Measurements from ENCODE around the gene METTL8. TPM values are rescaled to one million over a fixed set of nuclear protein-coding genes. Genes with fewer than 3 reads are reported as not detected.

METTL8 gene
- total RNA-seq, 1 experiment from 2014 or later: 34.4 TPM

- H2AFZ ChIP-seq (ENCODE audit: low read depth, low read length, poor library complexity, severe bottlenecking): no peak overlapping the region
- H3K79me2 ChIP-seq (ENCODE audit: insufficient read depth, low read length): peaks cover 84% of the 10 kb centered on the region
- H3K4me1 ChIP-seq (ENCODE audit: control insufficient read depth in 1 of 2, insufficient read depth in 2 of 2, low read length in 2 of 2): peaks cover 0 to 17% of the 10 kb centered on the region in 2 experiments; a peak in 2 of 4 replicates
- H3K9me2 ChIP-seq (ENCODE audit: insufficient read depth): no peaks in the 10 kb centered on the region
- no peak overlapping the region for H3K27ac ChIP-seq (ENCODE audit: low read depth, low read length)
- H3K4me2 ChIP-seq (ENCODE audit: low read length): no peak overlapping the region
- CTCF ChIA-PET: interaction anchor here (1.9 kb wide), 1 partner anchor 10 kb away, joined by 7 read pairs; no protein-coding TSS in a partner anchor
- no peak overlapping the region for H3K4me3 ChIP-seq (replicated peaks in 1 of 2; ENCODE audit: low read depth in 1 of 2, low read length in 2 of 2)
- H3K36me3 ChIP-seq (ENCODE audit: control insufficient read depth in 1 of 2, insufficient read depth in 2 of 2, low read length in 2 of 2): peaks cover 0 to 8% of the 10 kb centered on the region in 2 experiments; a peak in 1 of 4 replicates
- DNase-seq (ENCODE audit: low read depth, low spot score) (no peak), ATAC-seq (no peak)
- H4K20me1 ChIP-seq (ENCODE audit: insufficient read depth): no peaks in the 10 kb centered on the region
- BruUV-seq (replicated peaks): no TSS peak
- no peaks in the 10 kb centered on the region for H3K27me3 ChIP-seq (ENCODE audit: insufficient read depth, low read length)
- 0 out of 4 replicates have a peak, but pooled peaks cover 0 to 3% of the 10 kb centered on the region in 2 experiments for H3K9me3 ChIP-seq (ENCODE audit: control insufficient read depth in 1 of 2, insufficient read depth in 1 of 2, low read depth in 1 of 2, low read length in 2 of 2)
- POLR2A ChIA-PET: no interaction called here
- H3K9ac ChIP-seq (ENCODE audit: low read length): no peak overlapping the region
- RAD21 ChIA-PET (ENCODE audit: low non-redundant PET in 1 of 2, low total read pairs in 2 of 2, uncharacterized antibody in 2 of 2, unreplicated experiment in 2 of 2): no interaction called here
- intact Hi-C loops (cut with micrococcal nuclease): no loop called here
- TF ChIP-seq, protein P1, sequence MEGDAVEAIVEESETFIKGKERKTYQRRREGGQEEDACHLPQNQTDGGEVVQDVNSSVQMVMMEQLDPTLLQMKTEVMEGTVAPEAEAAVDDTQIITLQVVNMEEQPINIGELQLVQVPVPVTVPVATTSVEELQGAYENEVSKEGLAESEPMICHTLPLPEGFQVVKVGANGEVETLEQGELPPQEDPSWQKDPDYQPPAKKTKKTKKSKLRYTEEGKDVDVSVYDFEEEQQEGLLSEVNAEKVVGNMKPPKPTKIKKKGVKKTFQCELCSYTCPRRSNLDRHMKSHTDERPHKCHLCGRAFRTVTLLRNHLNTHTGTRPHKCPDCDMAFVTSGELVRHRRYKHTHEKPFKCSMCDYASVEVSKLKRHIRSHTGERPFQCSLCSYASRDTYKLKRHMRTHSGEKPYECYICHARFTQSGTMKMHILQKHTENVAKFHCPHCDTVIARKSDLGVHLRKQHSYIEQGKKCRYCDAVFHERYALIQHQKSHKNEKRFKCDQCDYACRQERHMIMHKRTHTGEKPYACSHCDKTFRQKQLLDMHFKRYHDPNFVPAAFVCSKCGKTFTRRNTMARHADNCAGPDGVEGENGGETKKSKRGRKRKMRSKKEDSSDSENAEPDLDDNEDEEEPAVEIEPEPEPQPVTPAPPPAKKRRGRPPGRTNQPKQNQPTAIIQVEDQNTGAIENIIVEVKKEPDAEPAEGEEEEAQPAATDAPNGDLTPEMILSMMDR (IDR thresholded peaks at IDR 0.05 in 2 of 3, conservative IDR thresholded peaks at IDR 0.05 in 1 of 3; ENCODE audit: borderline replicate concordance in 1 of 3, insufficient read depth in 1 of 3, low read depth in 2 of 3, low read length in 2 of 3): no peak
- TF ChIP-seq FOSL1 (IDR thresholded peaks at IDR 0.05; ENCODE audit: low read depth): no peak
- no peak for TF ChIP-seq YY1 (IDR thresholded peaks at IDR 0.05; ENCODE audit: extremely low read depth, insufficient replicate concordance, low read depth, low read length)
- TF ChIP-seq EGR1 (IDR thresholded peaks at IDR 0.05; ENCODE audit: low read depth): no peak
Measured at GRCh38 chr2:171406044-171406443, 27.7 kb downstream of the METTL8 start.

- Histone ChIP-seq H3K27me3 (ENCODE audit: insufficient read depth, low read length) (no peaks in the 10 kb centered on the region), H3K36me3 (ENCODE audit: control insufficient read depth in 1 of 2, insufficient read depth in 2 of 2, low read length in 2 of 2) (peaks cover 0 to 8% of the 10 kb centered on the region in 2 experiments; a peak in 1 of 4 replicates), H3K9me2 (ENCODE audit: insufficient read depth) (no peaks in the 10 kb centered on the region), H3K4me1 (ENCODE audit: control insufficient read depth in 1 of 2, insufficient read depth in 2 of 2, low read length in 2 of 2) (peaks cover 0 to 17% of the 10 kb centered on the region in 2 experiments; a peak in 2 of 4 replicates), H3K9ac (ENCODE audit: low read length) (no peak overlapping the region), H3K79me2 (ENCODE audit: insufficient read depth, low read length) (peaks cover 84% of the 10 kb centered on the region), H3K4me3 (replicated peaks in 1 of 2; ENCODE audit: low read depth in 1 of 2, low read length in 2 of 2) (no peak overlapping the region), H3K4me2 (ENCODE audit: low read length) (no peak overlapping the region), H2AFZ (ENCODE audit: low read depth, low read length, poor library complexity, severe bottlenecking) (no peak overlapping the region), H3K27ac (ENCODE audit: low read depth, low read length) (no peak overlapping the region), H4K20me1 (ENCODE audit: insufficient read depth) (no peaks in the 10 kb centered on the region), H3K9me3 (ENCODE audit: control insufficient read depth in 1 of 2, insufficient read depth in 1 of 2, low read depth in 1 of 2, low read length in 2 of 2) (0 out of 4 replicates have a peak, but pooled peaks cover 0 to 3% of the 10 kb centered on the region in 2 experiments)
- POLR2A ChIA-PET: no interaction called here
- RAD21 ChIA-PET (ENCODE audit: low non-redundant PET in 1 of 2, low total read pairs in 2 of 2, uncharacterized antibody in 2 of 2, unreplicated experiment in 2 of 2): no interaction called here
- no peak for DNase-seq (ENCODE audit: low read depth, low spot score)
- TF ChIP-seq, protein P2, sequence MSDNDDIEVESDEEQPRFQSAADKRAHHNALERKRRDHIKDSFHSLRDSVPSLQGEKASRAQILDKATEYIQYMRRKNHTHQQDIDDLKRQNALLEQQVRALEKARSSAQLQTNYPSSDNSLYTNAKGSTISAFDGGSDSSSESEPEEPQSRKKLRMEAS (IDR thresholded peaks at IDR 0.05): no peak
- TF ChIP-seq EZH2phosphoT487 (IDR thresholded peaks at IDR 0.05; ENCODE audit: borderline replicate concordance) (no peak), FOSL1 (IDR thresholded peaks at IDR 0.05; ENCODE audit: low read depth) (no peak), ELF1 (IDR thresholded peaks at IDR 0.05; ENCODE audit: borderline replicate concordance, low read depth) (no peak), EGR1 (IDR thresholded peaks at IDR 0.05; ENCODE audit: low read depth) (no peak)
- TF ChIP-seq, protein P3, sequence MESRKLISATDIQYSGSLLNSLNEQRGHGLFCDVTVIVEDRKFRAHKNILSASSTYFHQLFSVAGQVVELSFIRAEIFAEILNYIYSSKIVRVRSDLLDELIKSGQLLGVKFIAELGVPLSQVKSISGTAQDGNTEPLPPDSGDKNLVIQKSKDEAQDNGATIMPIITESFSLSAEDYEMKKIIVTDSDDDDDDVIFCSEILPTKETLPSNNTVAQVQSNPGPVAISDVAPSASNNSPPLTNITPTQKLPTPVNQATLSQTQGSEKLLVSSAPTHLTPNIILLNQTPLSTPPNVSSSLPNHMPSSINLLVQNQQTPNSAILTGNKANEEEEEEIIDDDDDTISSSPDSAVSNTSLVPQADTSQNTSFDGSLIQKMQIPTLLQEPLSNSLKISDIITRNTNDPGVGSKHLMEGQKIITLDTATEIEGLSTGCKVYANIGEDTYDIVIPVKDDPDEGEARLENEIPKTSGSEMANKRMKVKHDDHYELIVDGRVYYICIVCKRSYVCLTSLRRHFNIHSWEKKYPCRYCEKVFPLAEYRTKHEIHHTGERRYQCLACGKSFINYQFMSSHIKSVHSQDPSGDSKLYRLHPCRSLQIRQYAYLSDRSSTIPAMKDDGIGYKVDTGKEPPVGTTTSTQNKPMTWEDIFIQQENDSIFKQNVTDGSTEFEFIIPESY (IDR thresholded peaks at IDR 0.05; ENCODE audit: extremely low read depth, insufficient replicate concordance, low read length): no peak
- TF ChIP-seq, protein P1 (IDR thresholded peaks at IDR 0.05 in 2 of 3, conservative IDR thresholded peaks at IDR 0.05 in 1 of 3; ENCODE audit: borderline replicate concordance in 1 of 3, insufficient read depth in 1 of 3, low read depth in 2 of 3, low read length in 2 of 3): no peak
- TF ChIP-seq, protein P4, sequence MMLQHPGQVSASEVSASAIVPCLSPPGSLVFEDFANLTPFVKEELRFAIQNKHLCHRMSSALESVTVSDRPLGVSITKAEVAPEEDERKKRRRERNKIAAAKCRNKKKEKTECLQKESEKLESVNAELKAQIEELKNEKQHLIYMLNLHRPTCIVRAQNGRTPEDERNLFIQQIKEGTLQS (IDR thresholded peaks at IDR 0.05): no peak
- intact Hi-C loops (cut with micrococcal nuclease): no loop called here
- BruUV-seq (replicated peaks): no TSS peak
- no peak for ATAC-seq
- CTCF ChIA-PET: interaction anchor here (1.9 kb wide), 1 partner anchor 11 kb away, joined by 7 read pairs; no protein-coding TSS in a partner anchor
Measured at GRCh38 chr2:171405546-171405945, 28.2 kb downstream of the METTL8 start.

Data from HCT116 (cell line).